GM12878 (cell line): Measurements from ENCODE around the gene TATDN2. TPM values are rescaled to one million over a fixed set of nuclear protein-coding genes. Genes with fewer than 3 reads are reported as not detected.

ENCODE experiments used
- EZH2 ChIP-seq: IDR thresholded peaks from 2 replicates; pipeline ENCODE4 v1.6.1; 2012; ENCODE audit warnings: low read depth, mild to moderate bottlenecking, control low read depth, inconsistent platforms, low read length, borderline replicate concordance; ENCODE audit not compliant: control insufficient read depth
- FOXK2 ChIP-seq: fragments of 450-650 bp; IDR thresholded peaks from 2 replicates; pipeline ENCODE4 v1.6.1; 2017; ENCODE audit warnings: mild to moderate bottlenecking, moderate library complexity
- FOXM1 ChIP-seq: IDR thresholded peaks from 2 replicates; pipeline ENCODE4 v1.6.1; 2012; ENCODE audit warnings: low read depth, mild to moderate bottlenecking, inconsistent platforms, low read length, moderate library complexity
- GABPA ChIP-seq: IDR thresholded peaks from 2 replicates; pipeline ENCODE4 v1.6.1; 2014; ENCODE audit warnings: antibody characterized with exemption, low read depth, mild to moderate bottlenecking, inconsistent platforms
- HDAC6 ChIP-seq: fragments of 200-600 bp; sonication (generic); IDR thresholded peaks from one replicate; pipeline ENCODE4 v1.8.0; 2017; ENCODE audit warnings: antibody characterized with exemption; ENCODE audit not compliant: unreplicated experiment
- IKZF1 ChIP-seq: fragments of 450-650 bp; conservative IDR thresholded peaks from 2 replicates; pipeline ENCODE4 v1.6.1; 2017; ENCODE audit warnings: antibody characterized with exemption, mild to moderate bottlenecking
- NBN ChIP-seq: fragments of 450-650 bp; IDR thresholded peaks from 2 replicates; pipeline ENCODE4 v1.6.1; 2016
- NFIC ChIP-seq: IDR thresholded peaks from 2 replicates; pipeline ENCODE4 v1.6.1; 2012; ENCODE audit warnings: low read depth, mild to moderate bottlenecking, inconsistent platforms, low read length, moderate library complexity
- PAX8 ChIP-seq: fragments of 450-650 bp; IDR thresholded peaks from 2 replicates; pipeline ENCODE4 v1.6.1; 2017; ENCODE audit warnings: mild to moderate bottlenecking, moderate library complexity
- POLR2A ChIP-seq: IDR thresholded peaks from 2 replicates; pipeline ENCODE4 v1.6.1; 2011; ENCODE audit warnings: low read depth, mild to moderate bottlenecking, low read length
- RCOR1 ChIP-seq: conservative IDR thresholded peaks from 2 replicates; pipeline ENCODE4 v1.6.1; 2012; ENCODE audit warnings: low read depth, low read length, improper control_type of control experiment
- SMAD5 ChIP-seq: IDR thresholded peaks from 2 replicates; pipeline ENCODE4 v1.6.1; 2016; ENCODE audit warnings: antibody characterized with exemption, low read depth
- SRF ChIP-seq, 2 experiments: IDR thresholded peaks; 2 replicates each; pipeline ENCODE4 v1.6.1; 2011; ENCODE audit warnings: low read depth in 2 of 2, low read length in 2 of 2, mild to moderate bottlenecking in 1 of 2, moderate library complexity in 1 of 2
- STAT1 ChIP-seq: fragments of 450-650 bp; conservative IDR thresholded peaks from 2 replicates; pipeline ENCODE4 v1.6.1; 2014; ENCODE audit warnings: antibody characterized with exemption, mild to moderate bottlenecking
- ZNF274 ChIP-seq: IDR thresholded peaks from one replicate; pipeline ENCODE4 v1.8.0; 2011; ENCODE audit not compliant: insufficient read length, insufficient read depth
- polyA plus RNA-seq, 11 experiments: library from polyadenylated mRNA; depleted of rRNA in 4 of 11; unstranded in 6 of 11; stranded (reverse) in 5 of 11; fragments of >200 nt; fragmentation: Nextera tagmentation in 4 of 11; fragmentation: Illumina TruSeq in 1 of 11; extraction: Ambion mirVana in 4 of 11; extraction: Trizol in 1 of 11; gene quantifications; 1 replicate in 1 of 11; 2 replicates in 10 of 11; pipeline versions ENCODE4 v1.2.1 to v1.2.3, GENCODE V29; 2011 to 2016; ENCODE audit warnings: inconsistent platforms in 2 of 11, missing spikeins in 2 of 11, low read depth in 1 of 11
- total RNA-seq, 4 experiments: library from RNA; depleted of rRNA in 3 of 4; stranded (reverse); fragments of >200 nt in 3 of 4; fragmentation: Illumina TruSeq in 1 of 4; extraction: Trizol in 1 of 4; gene quantifications; 2 replicates each; pipeline versions ENCODE4 v1.2.1 to v1.2.3, GENCODE V29; 2013 to 2021
- TF ChIP-seq, protein P1 (sequence below), 3 experiments: IDR thresholded peaks in 2 of 3; conservative IDR thresholded peaks in 1 of 3; 2 replicates each; pipeline ENCODE4 v1.5.1; 2011; ENCODE audit warnings: low read depth in 3 of 3, low read length in 3 of 3, mild to moderate bottlenecking in 3 of 3, control low read depth in 2 of 3, moderate library complexity in 2 of 3, inconsistent platforms in 1 of 3, mixed read lengths in 1 of 3; ENCODE audit not compliant: control insufficient read depth in 2 of 3, insufficient read depth in 1 of 3; ENCODE audit errors: extremely low read depth in 1 of 3
- TF ChIP-seq, protein P2 (sequence below): IDR thresholded peaks from 2 replicates; pipeline ENCODE4 v1.6.1; 2011; ENCODE audit warnings: mild to moderate bottlenecking, low read depth, low read length, moderate library complexity; ENCODE audit not compliant: insufficient replicate concordance
- TF ChIP-seq, protein P3 (sequence below): IDR thresholded peaks from 2 replicates; pipeline ENCODE4 v1.6.1; 2012; ENCODE audit warnings: low read depth, low read length, improper control_type of control experiment
- TF ChIP-seq, protein P4 (sequence below): fragments of 450-650 bp; formaldehyde crosslinking; IDR thresholded peaks from 2 replicates; pipeline ENCODE4 v1.4.0; 2022; ENCODE audit warnings: mild to moderate bottlenecking, moderate library complexity
- TF ChIP-seq, protein P5 (sequence below): IDR thresholded peaks from 2 replicates; pipeline ENCODE4 v1.6.1; 2012; ENCODE audit warnings: low read length, inconsistent platforms

The TATDN2 gene
- total and polyA plus RNA-seq, 10 of the 15 experiments (the other 5 are each of a cell fraction or from before 2014, with no cell fraction given), result 4.2 to 36.5 (median 15.8) TPM

DNA sequence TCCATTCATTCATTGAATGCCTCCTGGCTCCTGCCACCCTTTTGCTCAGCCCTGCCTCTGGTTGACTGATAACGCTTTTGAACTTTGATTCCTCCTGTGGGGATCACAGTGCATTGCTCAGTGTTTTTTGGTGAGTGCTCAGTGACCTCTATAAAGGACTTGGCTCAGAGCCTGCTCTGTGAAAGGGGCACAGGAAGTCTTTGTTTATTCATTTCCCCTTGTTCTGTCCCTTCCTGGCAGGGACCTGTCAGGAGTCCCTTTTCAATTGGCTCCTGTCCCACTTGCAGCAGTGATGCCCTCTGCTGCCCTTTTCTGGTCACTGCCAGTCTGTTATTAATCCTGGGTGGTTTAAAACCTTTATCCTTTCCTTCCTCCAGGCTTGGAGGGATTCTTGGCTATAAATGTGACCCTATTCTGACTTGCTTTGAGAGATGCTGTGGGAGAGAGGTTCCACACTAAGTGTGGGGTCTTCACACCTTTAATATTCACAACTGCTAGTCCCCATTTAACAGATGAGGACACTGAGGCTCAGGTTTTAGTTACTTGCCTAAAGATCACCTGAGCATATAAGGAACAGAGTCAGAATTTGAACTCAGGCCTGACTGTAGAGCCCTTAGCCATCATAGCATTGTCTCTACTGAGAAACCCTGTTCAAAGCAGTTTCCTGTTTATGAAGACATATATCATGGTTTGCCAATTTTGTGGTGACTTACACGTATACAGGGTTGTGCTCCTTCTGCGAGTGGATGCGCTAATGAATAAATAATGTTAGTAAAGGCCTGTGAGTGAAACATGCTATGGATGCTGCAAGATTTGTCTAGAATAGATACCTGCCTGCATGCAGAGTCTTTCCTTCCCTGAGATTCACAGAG, 23.2 kb upstream of the TATDN2 start (continued):
- no peak for TF ChIP-seq SRF (IDR thresholded peaks at IDR 0.05; ENCODE audit: low read depth in 2 of 2, low read length in 2 of 2)
- TF ChIP-seq, protein P1, sequence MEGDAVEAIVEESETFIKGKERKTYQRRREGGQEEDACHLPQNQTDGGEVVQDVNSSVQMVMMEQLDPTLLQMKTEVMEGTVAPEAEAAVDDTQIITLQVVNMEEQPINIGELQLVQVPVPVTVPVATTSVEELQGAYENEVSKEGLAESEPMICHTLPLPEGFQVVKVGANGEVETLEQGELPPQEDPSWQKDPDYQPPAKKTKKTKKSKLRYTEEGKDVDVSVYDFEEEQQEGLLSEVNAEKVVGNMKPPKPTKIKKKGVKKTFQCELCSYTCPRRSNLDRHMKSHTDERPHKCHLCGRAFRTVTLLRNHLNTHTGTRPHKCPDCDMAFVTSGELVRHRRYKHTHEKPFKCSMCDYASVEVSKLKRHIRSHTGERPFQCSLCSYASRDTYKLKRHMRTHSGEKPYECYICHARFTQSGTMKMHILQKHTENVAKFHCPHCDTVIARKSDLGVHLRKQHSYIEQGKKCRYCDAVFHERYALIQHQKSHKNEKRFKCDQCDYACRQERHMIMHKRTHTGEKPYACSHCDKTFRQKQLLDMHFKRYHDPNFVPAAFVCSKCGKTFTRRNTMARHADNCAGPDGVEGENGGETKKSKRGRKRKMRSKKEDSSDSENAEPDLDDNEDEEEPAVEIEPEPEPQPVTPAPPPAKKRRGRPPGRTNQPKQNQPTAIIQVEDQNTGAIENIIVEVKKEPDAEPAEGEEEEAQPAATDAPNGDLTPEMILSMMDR (IDR thresholded peaks at IDR 0.05 in 2 of 3, conservative IDR thresholded peaks at IDR 0.05 in 1 of 3; ENCODE audit: control insufficient read depth in 2 of 3, extremely low read depth in 1 of 3, insufficient read depth in 1 of 3, low read depth in 3 of 3, low read length in 3 of 3), result peak; percentile 73 to 89 (median 87)
- peak; percentile 63 for TF ChIP-seq NBN
- TF ChIP-seq RCOR1, result no peak
- TF ChIP-seq, protein P2, sequence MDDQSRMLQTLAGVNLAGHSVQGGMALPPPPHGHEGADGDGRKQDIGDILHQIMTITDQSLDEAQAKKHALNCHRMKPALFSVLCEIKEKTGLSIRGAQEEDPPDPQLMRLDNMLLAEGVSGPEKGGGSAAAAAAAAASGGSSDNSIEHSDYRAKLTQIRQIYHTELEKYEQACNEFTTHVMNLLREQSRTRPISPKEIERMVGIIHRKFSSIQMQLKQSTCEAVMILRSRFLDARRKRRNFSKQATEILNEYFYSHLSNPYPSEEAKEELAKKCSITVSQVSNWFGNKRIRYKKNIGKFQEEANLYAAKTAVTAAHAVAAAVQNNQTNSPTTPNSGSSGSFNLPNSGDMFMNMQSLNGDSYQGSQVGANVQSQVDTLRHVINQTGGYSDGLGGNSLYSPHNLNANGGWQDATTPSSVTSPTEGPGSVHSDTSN, result peak; percentile 48
- TF ChIP-seq, protein P3, sequence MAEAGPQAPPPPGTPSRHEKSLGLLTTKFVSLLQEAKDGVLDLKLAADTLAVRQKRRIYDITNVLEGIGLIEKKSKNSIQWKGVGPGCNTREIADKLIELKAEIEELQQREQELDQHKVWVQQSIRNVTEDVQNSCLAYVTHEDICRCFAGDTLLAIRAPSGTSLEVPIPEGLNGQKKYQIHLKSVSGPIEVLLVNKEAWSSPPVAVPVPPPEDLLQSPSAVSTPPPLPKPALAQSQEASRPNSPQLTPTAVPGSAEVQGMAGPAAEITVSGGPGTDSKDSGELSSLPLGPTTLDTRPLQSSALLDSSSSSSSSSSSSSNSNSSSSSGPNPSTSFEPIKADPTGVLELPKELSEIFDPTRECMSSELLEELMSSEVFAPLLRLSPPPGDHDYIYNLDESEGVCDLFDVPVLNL, result no peak
- TF ChIP-seq GABPA, result no peak
- no peak for TF ChIP-seq HDAC6
- no peak for TF ChIP-seq PAX8
- TF ChIP-seq SMAD5, result no peak
- peak; percentile 70 for TF ChIP-seq IKZF1
- TF ChIP-seq POLR2A, result no peak
- peak; percentile 78; the same call in 1 of the 2 replicates for TF ChIP-seq STAT1
- no peak; the same call in 1 of the 2 replicates for TF ChIP-seq FOXK2
- TF ChIP-seq, protein P4, sequence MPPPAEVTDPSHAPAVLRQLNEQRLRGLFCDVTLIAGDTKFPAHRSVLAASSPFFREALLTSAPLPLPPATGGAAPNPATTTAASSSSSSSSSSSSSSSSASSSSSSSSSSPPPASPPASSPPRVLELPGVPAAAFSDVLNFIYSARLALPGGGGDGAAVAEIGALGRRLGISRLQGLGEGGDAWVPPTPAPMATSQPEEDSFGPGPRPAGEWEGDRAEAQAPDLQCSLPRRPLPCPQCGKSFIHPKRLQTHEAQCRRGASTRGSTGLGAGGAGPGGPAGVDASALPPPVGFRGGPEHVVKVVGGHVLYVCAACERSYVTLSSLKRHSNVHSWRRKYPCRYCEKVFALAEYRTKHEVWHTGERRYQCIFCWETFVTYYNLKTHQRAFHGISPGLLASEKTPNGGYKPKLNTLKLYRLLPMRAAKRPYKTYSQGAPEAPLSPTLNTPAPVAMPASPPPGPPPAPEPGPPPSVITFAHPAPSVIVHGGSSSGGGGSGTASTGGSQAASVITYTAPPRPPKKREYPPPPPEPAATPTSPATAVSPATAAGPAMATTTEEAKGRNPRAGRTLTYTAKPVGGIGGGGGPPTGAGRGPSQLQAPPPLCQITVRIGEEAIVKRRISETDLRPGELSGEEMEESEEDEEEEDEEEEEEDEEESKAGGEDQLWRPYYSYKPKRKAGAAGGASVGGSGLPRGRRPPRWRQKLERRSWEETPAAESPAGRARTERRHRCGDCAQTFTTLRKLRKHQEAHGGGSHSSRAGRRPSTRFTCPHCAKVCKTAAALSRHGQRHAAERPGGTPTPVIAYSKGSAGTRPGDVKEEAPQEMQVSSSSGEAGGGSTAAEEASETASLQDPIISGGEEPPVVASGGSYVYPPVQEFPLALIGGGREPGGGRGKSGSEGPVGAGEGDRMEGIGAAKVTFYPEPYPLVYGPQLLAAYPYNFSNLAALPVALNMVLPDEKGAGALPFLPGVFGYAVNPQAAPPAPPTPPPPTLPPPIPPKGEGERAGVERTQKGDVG (CRISPR knock-in tag), result no peak
- TF ChIP-seq EZH2, result no peak
- no peak for TF ChIP-seq ZNF274
- TF ChIP-seq NFIC, result no peak
- TF ChIP-seq, protein P5, sequence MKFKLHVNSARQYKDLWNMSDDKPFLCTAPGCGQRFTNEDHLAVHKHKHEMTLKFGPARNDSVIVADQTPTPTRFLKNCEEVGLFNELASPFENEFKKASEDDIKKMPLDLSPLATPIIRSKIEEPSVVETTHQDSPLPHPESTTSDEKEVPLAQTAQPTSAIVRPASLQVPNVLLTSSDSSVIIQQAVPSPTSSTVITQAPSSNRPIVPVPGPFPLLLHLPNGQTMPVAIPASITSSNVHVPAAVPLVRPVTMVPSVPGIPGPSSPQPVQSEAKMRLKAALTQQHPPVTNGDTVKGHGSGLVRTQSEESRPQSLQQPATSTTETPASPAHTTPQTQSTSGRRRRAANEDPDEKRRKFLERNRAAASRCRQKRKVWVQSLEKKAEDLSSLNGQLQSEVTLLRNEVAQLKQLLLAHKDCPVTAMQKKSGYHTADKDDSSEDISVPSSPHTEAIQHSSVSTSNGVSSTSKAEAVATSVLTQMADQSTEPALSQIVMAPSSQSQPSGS, result no peak
- TF ChIP-seq FOXM1, result no peak
